Immature natural killer cell (primary cell): ENCODE measurements around the gene PSORS1C2. TPM values are rescaled to one million over a fixed set of nuclear protein-coding genes. Genes with fewer than 3 reads are reported as not detected.
"Not testable (repeated sequence)": the region's sequence is repeated elsewhere in the genome, so short reads cannot be mapped to it uniquely, and the experiment has no call there.

ENCODE experiments used
- DNase-seq, 3 donors: peaks; one replicate each; pipeline ENCODE4 v3.0.0; 2022; ENCODE audit warnings: mixed read lengths in 1 of 3
- H3K27ac Mint-ChIP-seq, 6 donors: one replicate each; pipeline ENCODE4 v1.8.0; 2020; ENCODE audit warnings: mixed read lengths in 6 of 6, mild to moderate bottlenecking in 5 of 6, inconsistent platforms in 4 of 6, moderate library complexity in 3 of 6
- H3K27me3 Mint-ChIP-seq, 3 donors: one replicate each; pipeline ENCODE4 v1.8.0; 2020 to 2021; ENCODE audit warnings: low read depth in 3 of 3, mild to moderate bottlenecking in 3 of 3, mixed read lengths in 3 of 3, moderate library complexity in 3 of 3, inconsistent platforms in 1 of 3
- H3K36me3 Mint-ChIP-seq, 3 donors: one replicate each; pipeline ENCODE4 v1.8.0; 2020; ENCODE audit warnings: mixed read lengths in 3 of 3, inconsistent platforms in 2 of 3, mild to moderate bottlenecking in 2 of 3
- H3K4me1 Mint-ChIP-seq, 2 donors: one replicate each; pipeline ENCODE4 v1.8.0; 2020; ENCODE audit warnings: inconsistent platforms in 2 of 2, mild to moderate bottlenecking in 2 of 2, mixed read lengths in 2 of 2, moderate library complexity in 1 of 2
- H3K4me3 Mint-ChIP-seq, 5 donors: one replicate each; pipeline ENCODE4 v1.8.0; 2020; ENCODE audit warnings: mild to moderate bottlenecking in 5 of 5, mixed read lengths in 5 of 5, inconsistent platforms in 3 of 5, moderate library complexity in 3 of 5
- H3K9me3 Mint-ChIP-seq, 6 donors: one replicate each; pipeline ENCODE4 v1.8.0; 2020; ENCODE audit warnings: mild to moderate bottlenecking in 6 of 6, mixed read lengths in 6 of 6, inconsistent platforms in 4 of 6, moderate library complexity in 3 of 6
- polyA plus RNA-seq, 3 donors: library from polyadenylated mRNA; unstranded; fragments of 300-500 nt; fragmentation: Illumina TruSeq; gene quantifications; one replicate each; pipeline ENCODE4 v1.2.3, GENCODE V29; 2021

Gene PSORS1C2
- polyA plus RNA-seq, 3 donors from 2014 or later: not detected

- Mint-ChIP-seq H3K27ac (no peak overlapping the region), H3K9me3 (no peaks in the 10 kb centered on the region), H3K36me3 (no peaks in the 10 kb centered on the region), H3K4me1 (peaks cover 9% of the 10 kb centered on the region in 2 donors), H3K27me3 (peaks cover 0 to 4% (median 4%) of the 10 kb centered on the region in 3 donors), H3K4me3 (no peak overlapping the region)
- no peak for DNase-seq
Observed at GRCh38 chr6:31171931-31172905, 33.4 kb upstream of the PSORS1C2 start.

- H3K4me3 Mint-ChIP-seq: no peak overlapping the region
- no peaks in the 10 kb centered on the region for H3K36me3 Mint-ChIP-seq
- H3K4me1 Mint-ChIP-seq: peaks cover 6 to 7% of the 10 kb centered on the region in 2 donors
- no peak for DNase-seq
- H3K9me3 Mint-ChIP-seq: no peaks in the 10 kb centered on the region
- peaks cover 0 to 4% (median 2%) of the 10 kb centered on the region in 3 donors for H3K27me3 Mint-ChIP-seq
- H3K27ac Mint-ChIP-seq: no peak overlapping the region
Observed at GRCh38 chr6:31170987-31171671, 32.3 kb upstream of the PSORS1C2 start.

DNA sequence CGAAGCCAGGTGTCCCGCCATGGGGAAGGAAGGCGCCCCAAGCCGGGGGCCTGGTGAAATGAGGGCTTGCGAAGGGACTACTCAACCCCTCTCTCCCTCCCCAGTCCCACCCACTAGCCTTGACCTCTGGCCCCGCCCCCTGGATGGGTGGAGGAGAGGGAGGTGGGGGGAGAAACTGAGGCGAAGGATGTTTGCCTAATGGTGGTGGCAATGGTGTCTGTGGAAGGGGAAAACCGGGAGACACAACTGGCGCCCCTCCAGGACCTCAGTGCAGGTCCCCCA lies 31.7 kb upstream of the PSORS1C2 start, which contains the start of gene POU5F1:
TSS of gene POU5F1 (minus strand) at position 83 of the 282 bp plus-strand sequence. CDS start at position 21, 62 bp downstream.
- peak within 1 kb of the TSS in 1 of 6 donors; percentile 58 for H3K27ac Mint-ChIP-seq

GRCh38 chr6:31169858-31170599 lies 31.2 kb upstream of the PSORS1C2 start:
- H3K4me3 Mint-ChIP-seq, H3K36me3 Mint-ChIP-seq, H3K27me3 Mint-ChIP-seq, H3K9me3 Mint-ChIP-seq, H3K4me1 Mint-ChIP-seq, DNase-seq, H3K27ac Mint-ChIP-seq: not testable (repeated sequence)

More for the DNA sequence above, 31.7 kb upstream of the PSORS1C2 start, which contains the start of gene POU5F1:
- no peak for DNase-seq
- Mint-ChIP-seq H3K4me3 (no peak within 1 kb of the TSS), H3K4me1 (peaks cover 0 to 1% of the 10 kb centered on the region in 2 donors), H3K9me3 (no peaks in the 10 kb centered on the region), H3K36me3 (no peaks in the 10 kb centered on the region), H3K27me3 (peaks cover 0 to 1% (median 0%) of the 10 kb centered on the region in 3 donors)

DNA sequence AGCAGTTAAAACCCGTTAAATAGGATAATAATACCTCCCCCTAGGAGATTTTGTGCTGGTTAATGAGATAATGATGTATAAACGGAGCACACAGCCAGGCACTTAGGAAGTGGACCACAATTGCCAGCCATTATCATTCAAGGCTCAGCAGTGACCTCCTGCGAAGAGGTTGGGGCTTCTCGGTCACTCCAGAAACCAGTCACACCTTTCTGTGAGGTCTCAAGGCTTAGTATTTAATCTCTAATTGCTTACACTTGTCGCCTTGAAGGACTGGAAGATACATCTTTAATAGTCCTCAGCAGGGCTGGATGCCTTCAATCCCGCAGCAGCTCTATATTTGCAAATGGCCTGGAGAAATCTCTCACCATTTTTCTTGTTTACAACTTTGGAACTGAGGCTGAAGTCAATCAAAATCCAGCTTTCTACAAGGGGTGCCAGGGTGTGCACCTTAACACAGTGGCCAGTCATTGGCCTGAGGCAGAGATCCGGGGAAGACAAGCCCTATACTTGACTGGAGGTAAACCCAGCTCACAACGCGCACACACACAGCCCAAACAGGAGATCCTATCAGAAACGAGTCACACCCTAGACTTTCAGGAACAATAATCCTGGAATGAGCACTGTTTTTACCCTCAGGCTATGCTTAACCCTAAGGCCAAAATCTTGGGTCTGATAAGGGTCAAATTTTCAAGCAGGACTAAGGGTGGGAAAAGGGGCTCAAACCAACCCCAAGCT lies 30.4 kb upstream of the PSORS1C2 start:
- Mint-ChIP-seq H3K9me3 (no peaks in the 10 kb centered on the region), H3K4me3 (no peak overlapping the region), H3K36me3 (no peaks in the 10 kb centered on the region), H3K27ac (peak overlapping the region in 1 of 6 donors; percentile 58), H3K4me1 (no peaks in the 10 kb centered on the region), H3K27me3 (no peaks in the 10 kb centered on the region)
- DNase-seq: no peak

DNA sequence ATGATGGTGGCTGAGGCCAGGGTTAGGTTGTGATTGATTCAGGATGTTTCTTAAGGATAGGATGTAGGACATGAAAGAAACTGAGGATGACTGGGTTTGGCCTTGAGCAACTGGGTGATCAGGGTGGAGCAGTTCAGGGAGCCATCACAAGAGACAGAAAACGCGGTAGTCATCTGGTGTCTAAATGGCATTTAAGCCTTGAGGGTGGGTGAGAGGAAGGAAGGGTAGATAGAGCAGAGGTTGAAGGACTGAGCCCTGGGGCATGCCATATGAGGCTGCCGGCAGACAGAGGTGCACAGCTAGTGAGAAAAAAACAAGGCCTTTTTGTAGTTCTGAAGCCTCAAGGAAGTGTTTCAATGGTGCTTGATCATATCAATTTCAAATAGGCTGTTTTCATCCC lies 29.7 kb upstream of the PSORS1C2 start:
- no peaks in the 10 kb centered on the region for H3K9me3 Mint-ChIP-seq
- H3K27ac Mint-ChIP-seq: peak overlapping the region in 1 of 6 donors; percentile 62
- no peaks in the 10 kb centered on the region for H3K36me3 Mint-ChIP-seq

GRCh38 chr6:31165986-31166385 lies 27.1 kb upstream of the PSORS1C2 start:
- no peak overlapping the region for H3K27ac Mint-ChIP-seq
- no peaks in the 10 kb centered on the region for H3K36me3 Mint-ChIP-seq
- H3K27me3 Mint-ChIP-seq: no peaks in the 10 kb centered on the region
- no peaks in the 10 kb centered on the region for H3K9me3 Mint-ChIP-seq
- no peak overlapping the region for H3K4me3 Mint-ChIP-seq
- DNase-seq: no peak
- H3K4me1 Mint-ChIP-seq: no peaks in the 10 kb centered on the region

More for the DNA sequence above, 29.7 kb upstream of the PSORS1C2 start:
- Mint-ChIP-seq H3K4me3 (no peak overlapping the region), H3K4me1 (no peaks in the 10 kb centered on the region), H3K27me3 (no peaks in the 10 kb centered on the region)
- DNase-seq: no peak

DNA sequence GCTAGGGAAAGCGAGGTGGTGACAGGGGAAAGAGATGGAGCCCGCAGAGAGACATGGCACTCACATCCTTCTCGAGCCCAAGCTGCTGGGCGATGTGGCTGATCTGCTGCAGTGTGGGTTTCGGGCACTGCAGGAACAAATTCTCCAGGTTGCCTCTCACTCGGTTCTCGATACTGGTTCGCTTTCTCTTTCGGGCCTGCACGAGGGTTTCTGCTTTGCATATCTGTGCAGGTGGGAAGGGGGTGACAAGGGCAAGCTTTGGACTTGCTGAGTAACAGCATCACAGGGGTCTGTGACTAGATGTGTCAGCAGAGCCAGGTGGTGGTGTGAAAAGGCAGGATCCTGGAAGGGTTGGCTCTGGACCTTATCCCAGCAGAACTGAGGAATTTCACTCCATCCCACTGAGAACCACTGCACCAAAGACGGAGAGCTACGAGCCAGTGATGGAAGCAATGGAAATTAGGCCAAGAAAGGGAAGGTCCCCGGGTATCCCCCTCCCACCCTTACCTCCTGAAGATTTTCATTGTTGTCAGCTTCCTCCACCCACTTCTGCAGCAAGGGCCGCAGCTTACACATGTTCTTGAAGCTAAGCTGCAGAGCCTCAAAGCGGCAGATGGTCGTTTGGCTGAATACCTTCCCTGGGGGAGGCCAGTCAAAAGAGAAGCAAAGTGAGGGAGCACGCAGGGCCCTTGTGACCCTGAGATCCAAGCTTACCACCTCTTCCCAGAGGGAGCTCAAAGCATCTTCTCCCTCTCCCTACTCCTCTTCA lies 26.4 kb upstream of the PSORS1C2 start:
- H3K27ac Mint-ChIP-seq: peak overlapping the region in 1 of 6 donors; percentile 58
- not testable (repeated sequence) for H3K9me3 Mint-ChIP-seq, H3K4me1 Mint-ChIP-seq, H3K27me3 Mint-ChIP-seq, DNase-seq, H3K36me3 Mint-ChIP-seq, H3K4me3 Mint-ChIP-seq

GRCh38 chr6:31164475-31165063 lies 25.7 kb upstream of the PSORS1C2 start:
- DNase-seq, H3K27me3 Mint-ChIP-seq, H3K27ac Mint-ChIP-seq, H3K36me3 Mint-ChIP-seq, H3K4me3 Mint-ChIP-seq, H3K9me3 Mint-ChIP-seq, H3K4me1 Mint-ChIP-seq: not testable (repeated sequence)

DNA sequence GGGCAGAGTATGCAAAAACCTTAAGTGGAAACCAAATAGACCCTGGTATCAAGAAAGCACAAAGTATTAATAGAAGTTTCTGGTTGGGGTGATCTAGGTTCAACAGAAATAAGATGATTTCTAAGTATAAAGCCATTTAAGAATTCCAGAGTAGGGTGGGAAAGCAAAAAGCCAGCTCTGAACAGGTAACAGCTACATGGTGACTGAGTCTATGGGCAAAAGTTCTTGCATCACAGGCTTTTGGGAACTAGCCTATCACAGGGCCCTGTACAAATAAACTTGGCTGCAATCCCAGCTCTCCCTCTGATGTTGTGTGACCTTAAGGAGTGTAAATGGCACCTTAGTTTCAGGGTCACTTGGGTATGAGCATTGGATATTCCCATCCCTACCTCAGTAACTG lies 25.1 kb upstream of the PSORS1C2 start:
- no peak overlapping the region for H3K27ac Mint-ChIP-seq
- no peak overlapping the region for H3K4me3 Mint-ChIP-seq
- peaks cover 0 to 2% (median 0%) of the 10 kb centered on the region in 3 donors for H3K27me3 Mint-ChIP-seq
- no peaks in the 10 kb centered on the region for H3K36me3 Mint-ChIP-seq
- no peaks in the 10 kb centered on the region for H3K9me3 Mint-ChIP-seq
- DNase-seq: no peak
- peaks cover 8 to 11% of the 10 kb centered on the region in 2 donors for H3K4me1 Mint-ChIP-seq

- Mint-ChIP-seq H3K36me3 (no peaks in the 10 kb centered on the region), H3K4me3 (no peak overlapping the region), H3K9me3 (no peaks in the 10 kb centered on the region), H3K27me3 (peaks cover 2 to 5% (median 2%) of the 10 kb centered on the region in 3 donors), H3K27ac (no peak overlapping the region), H3K4me1 (peaks cover 18 to 24% of the 10 kb centered on the region in 2 donors)
- DNase-seq: no peak
Observed at GRCh38 chr6:31162463-31163165, 23.7 kb upstream of the PSORS1C2 start.
